Fibroblast of the aortic adventitia (primary cell): ENCODE data around the gene ZNF136. TPM values are rescaled to one million over a fixed set of nuclear protein-coding genes. Genes with fewer than 3 reads are reported as not detected.

Experiments
- DNase-seq: peaks from one replicate; pipeline ENCODE4 v3.0.0-alpha.2; 2010; ENCODE audit warnings: low read depth
- H3K4me3 ChIP-seq: 2 replicates; pipeline ENCODE4 v1.5.1; 2011; ENCODE audit warnings: low read depth, mild to moderate bottlenecking, control low read depth, low read length, moderate library complexity
- CTCF ChIP-seq: IDR thresholded peaks from 2 replicates; pipeline ENCODE4 v1.5.1; 2011; ENCODE audit warnings: mild to moderate bottlenecking, low read length, control low read depth, inconsistent platforms; ENCODE audit not compliant: insufficient read depth
- total RNA-seq: library from RNA; depleted of rRNA; stranded (reverse); fragments of >200 nt; gene quantifications from 2 replicates; pipeline ENCODE4 v1.2.3, GENCODE V29; 2012; ENCODE audit warnings: low replicate concordance

The ZNF136 gene
- total RNA-seq, 1 donor = 8.4 TPM

- TF ChIP-seq CTCF = no peak
- no peak overlapping the region for H3K4me3 ChIP-seq
- no peak for DNase-seq
These were observed 42.4 kb downstream of the ZNF136 start for GRCh38 chr19:12205296-12205695.

GRCh38 chr19:12208221-12208620 lies 45.3 kb downstream of the ZNF136 start:
- DNase-seq = no peak
- H3K4me3 ChIP-seq = no peak overlapping the region
- no peak for TF ChIP-seq CTCF

- no peak for TF ChIP-seq CTCF
These were observed 54.4 kb downstream of the ZNF136 start for GRCh38 chr19:12217332-12217731.

GRCh38 chr19:12222980-12223630 lies 60.2 kb downstream of the ZNF136 start:
- DNase-seq = no peak
- no peak for TF ChIP-seq CTCF
- no peak overlapping the region for H3K4me3 ChIP-seq

More at GRCh38 chr19:12217332-12217731, 54.4 kb downstream of the ZNF136 start:
- H3K4me3 ChIP-seq = no peak overlapping the region
- DNase-seq = no peak

GRCh38 chr19:12224676-12225075 lies 61.8 kb downstream of the ZNF136 start:
- DNase-seq = no peak
- no peak for TF ChIP-seq CTCF
- no peak overlapping the region for H3K4me3 ChIP-seq

- no peak overlapping the region for H3K4me3 ChIP-seq
- no peak for DNase-seq
- TF ChIP-seq CTCF = no peak
These were observed 67.1 kb downstream of the ZNF136 start for GRCh38 chr19:12229990-12230389.
